Fibroblast of skin of right quadriceps (primary cell): Measurements from ENCODE around the gene SERHL2.
"Not testable (repeated sequence)": the region's sequence is repeated elsewhere in the genome, so short reads cannot be mapped to it uniquely, and the experiment has no call there.

ENCODE experiments used
- DNase-seq: peaks from one replicate; pipeline ENCODE4 v3.0.0-alpha.2; 2013

The SERHL2 gene

GRCh38 chr22:42536166-42536565 lies 17.6 kb upstream of the SERHL2 start:
- DNase-seq, result no peak

DNA sequence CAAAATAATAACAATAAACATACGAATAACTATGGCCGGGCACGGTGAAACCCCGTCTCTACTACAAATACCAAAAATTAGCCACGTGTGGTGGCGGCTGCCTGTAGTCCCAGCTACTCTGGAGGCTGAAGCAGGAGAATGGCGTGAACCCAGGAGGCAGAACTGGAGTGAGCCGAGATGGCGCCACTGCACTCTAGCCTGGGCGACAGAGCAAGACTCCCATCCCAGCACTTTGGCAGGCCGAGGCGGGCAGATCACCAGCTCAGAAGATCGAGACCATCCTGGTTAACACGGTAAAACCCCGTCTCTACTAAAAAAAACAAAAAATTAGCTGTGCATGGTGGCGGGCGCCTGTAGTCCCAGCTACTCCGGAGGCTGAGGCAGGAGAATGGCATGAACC lies 17.1 kb upstream of the SERHL2 start:
- not testable (repeated sequence) for DNase-seq

- DNase-seq, result not testable (repeated sequence)
Observed at GRCh38 chr22:42537199-42537831, 16.4 kb upstream of the SERHL2 start.

GRCh38 chr22:42539236-42539771 lies 14.5 kb upstream of the SERHL2 start:
- not testable (repeated sequence) for DNase-seq

- no peak for DNase-seq
Observed at GRCh38 chr22:42544686-42545085, 9.1 kb upstream of the SERHL2 start.

DNA sequence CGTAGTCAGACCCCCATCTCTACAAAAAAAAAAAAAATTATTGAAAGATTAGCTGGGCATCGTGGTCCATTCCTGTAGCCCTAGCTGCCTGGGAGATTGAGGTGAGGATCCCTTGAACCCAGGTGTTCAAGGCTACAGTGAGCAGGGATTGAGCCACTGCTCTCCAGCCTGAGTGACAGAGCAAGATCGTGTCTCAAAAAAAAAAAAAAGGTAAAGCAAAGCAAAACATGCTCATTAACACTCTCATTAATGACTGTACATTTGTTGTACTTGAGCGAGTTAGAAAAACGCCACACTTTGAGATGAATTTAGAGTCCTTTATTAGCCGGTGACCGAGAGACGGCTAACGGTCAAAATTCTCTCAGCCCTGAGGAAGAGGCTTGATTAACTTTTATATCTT lies 6.2 kb upstream of the SERHL2 start:
- no peak for DNase-seq

GRCh38 chr22:42548126-42548525 lies 5.6 kb upstream of the SERHL2 start:
- DNase-seq, result not testable (repeated sequence)

- DNase-seq, result no peak
Observed at GRCh38 chr22:42548597-42549330, 5.0 kb upstream of the SERHL2 start.

GRCh38 chr22:42549331-42550060 lies 4.3 kb upstream of the SERHL2 start:
- DNase-seq, result no peak

DNA sequence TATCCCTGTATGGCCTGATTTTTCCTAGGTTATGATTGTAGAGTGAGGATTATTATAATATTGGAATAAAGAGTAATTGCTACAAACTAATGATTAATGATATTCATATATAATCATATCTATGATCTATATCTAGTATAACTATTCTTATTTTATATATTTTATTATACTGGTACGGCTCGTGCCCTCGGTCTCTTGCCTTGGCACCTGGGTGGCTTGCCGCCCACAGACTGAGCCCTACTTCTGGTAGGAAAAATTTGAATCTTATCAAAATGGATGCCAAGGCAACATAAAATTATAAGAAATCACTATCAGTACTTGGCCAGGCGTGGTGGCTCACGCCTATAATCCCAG lies 1.5 kb upstream of the SERHL2 start:
- DNase-seq, result not testable (repeated sequence)

GRCh38 chr22:42560381-42560780 lies 6.6 kb downstream of the SERHL2 start:
- no peak for DNase-seq

DNA sequence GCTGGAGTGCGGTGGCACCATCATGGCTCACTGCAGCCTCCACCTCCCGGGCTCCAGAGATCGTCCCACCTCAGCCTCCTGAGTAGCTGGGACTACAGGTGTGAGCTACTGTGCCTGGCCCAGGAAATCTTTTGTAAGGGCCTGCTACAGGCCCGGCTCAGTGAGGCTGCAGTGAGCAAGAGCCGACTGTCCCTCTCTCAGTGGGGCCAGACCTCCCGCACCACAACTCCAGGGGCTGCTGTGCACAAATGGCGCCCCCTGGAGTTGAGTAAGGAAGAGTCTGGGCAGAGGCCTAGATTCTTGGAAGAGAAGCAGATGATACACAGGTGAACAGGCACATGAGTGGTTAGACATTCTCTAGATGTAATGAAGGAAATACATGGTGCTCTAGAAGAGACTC lies 7.0 kb downstream of the SERHL2 start:
- DNase-seq, result no peak

DNA sequence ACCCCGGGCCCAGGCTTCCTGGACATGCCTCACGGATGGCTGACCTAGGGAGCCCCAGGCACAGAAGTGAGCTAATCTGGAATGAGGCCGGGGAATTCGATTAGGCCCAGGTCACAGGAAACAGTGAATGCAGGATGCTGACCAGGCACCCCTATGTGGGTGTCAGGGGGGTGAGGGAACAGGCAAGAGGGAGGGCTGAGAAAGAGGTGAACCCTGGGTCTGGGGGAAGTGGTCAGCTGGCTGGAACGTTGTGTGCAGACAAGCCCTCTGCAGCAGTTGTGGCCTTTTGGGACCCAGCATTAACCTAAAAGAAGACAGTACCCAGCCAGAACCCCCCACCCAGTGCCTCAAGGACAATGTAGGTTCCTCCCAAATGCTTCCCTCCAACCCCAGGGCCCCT lies 8.1 kb downstream of the SERHL2 start:
- no peak for DNase-seq

DNA sequence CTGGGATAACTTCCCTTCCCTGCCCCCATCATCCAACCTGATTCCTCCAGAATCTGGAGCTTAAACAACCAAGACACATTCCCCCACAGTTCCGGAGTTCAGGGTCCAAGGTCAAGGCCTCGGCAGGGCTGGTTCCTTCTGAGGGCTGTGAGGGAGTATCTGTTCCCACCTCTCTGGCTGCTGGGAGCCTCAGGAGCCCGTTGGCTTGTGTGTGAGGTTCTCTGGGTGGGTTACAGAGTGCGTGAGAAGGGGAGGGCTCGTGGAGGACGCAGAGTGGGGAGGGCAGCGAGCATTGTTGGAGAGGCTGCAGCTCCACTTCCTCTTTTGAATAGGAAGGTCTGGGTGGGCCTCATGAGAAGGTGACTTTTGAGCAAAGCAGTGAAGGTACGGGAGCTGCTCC lies 8.5 kb downstream of the SERHL2 start:
- DNase-seq, result no peak

GRCh38 chr22:42562684-42563083 lies 8.9 kb downstream of the SERHL2 start:
- no peak for DNase-seq

GRCh38 chr22:42563943-42564342 lies 10.2 kb downstream of the SERHL2 start:
- DNase-seq, result not testable (repeated sequence)

DNA sequence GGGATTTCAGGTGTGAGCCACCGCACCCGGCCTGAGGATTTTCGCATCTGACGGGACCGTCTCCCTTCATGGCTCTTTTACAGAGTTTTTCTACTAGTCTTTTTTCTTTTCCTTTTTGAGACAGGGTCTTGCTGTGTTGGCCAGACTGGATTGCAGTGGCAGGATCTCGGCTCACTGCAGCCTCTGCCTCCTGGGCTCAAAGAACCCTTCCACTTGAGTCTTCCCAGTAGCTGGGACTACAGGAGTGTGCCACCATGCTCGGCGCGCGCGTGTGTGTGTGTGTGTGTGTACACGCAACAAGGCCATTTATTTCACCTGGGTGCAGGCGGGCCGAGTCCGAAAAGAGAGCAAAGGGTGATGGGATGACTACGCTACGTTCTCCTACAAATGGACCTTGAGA lies 10.9 kb downstream of the SERHL2 start:
- no peak for DNase-seq

DNA sequence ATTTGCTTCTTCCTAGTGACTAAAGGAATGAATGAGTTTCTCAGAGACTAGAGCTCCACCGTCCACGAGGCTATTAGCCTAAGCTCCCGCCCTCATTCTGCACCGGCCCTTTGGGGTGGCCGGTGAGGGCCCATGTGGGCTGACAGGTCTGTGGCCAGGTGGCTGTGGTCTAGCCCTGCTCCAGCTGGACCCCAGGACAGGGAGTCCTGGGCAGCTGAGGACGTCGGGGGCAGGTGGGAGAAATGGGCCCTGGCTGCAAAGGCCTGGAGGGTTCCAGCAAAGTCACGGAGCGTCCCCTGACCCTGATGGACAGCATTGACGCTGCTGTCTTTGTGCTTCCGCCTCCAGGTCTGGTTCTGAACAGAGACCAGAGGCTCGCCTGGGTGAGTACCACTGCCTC lies 12.2 kb downstream of the SERHL2 start:
- no peak for DNase-seq

DNA sequence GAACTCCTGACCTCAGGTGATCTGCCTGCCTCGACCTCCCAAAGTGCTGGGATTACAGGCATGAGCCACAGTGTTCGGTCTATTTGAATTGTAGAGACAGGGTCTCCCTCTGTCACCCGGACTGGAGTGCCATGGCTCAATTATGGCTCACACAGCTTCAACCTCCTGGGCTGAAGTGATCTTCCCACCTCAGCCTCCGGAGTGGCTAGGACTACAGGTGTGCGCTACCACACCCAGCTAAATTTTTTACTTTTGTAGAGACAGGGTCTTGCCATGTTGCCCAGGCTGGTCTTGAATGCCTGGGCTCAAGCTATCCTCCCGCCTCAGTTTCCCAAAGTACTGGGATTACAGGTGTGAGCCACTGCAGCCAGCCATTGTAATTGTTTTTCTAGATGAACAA lies 14.2 kb downstream of the SERHL2 start:
- not testable (repeated sequence) for DNase-seq

DNA sequence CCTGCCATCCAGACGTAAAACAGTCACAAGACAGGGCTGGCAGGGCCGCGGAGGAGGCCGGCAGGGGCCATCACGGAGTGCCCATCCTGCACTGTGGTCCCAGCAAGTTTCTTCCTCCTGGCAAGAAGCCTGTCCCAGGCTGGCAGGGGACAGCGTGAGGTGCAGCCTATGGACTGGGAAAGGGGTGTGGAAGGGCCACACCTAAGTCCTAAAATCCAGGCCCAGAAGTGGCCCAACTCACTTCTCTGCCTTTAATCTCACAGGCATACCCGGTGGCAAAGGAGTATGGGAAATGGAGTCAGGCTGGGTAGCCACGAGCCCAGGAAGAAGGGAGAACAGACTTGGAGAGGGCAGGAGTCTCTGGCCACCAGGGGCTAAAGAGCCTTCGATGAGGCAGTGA lies 16.8 kb downstream of the SERHL2 start:
- not testable (repeated sequence) for DNase-seq

- not testable (repeated sequence) for DNase-seq
Observed at GRCh38 chr22:42571068-42571467, 17.3 kb downstream of the SERHL2 start.

GRCh38 chr22:42574046-42574445 lies 20.3 kb downstream of the SERHL2 start:
- not testable (repeated sequence) for DNase-seq

- DNase-seq, result not testable (repeated sequence)
Observed at GRCh38 chr22:42574468-42574867, 20.7 kb downstream of the SERHL2 start.
